ENCODE results near the gene PTPRA. TPM values are rescaled to one million over a fixed set of nuclear protein-coding genes. Genes with fewer than 3 reads are reported as not detected.
A peak's percentile ranks its signal among the peaks of the same experiment; 100 is the strongest.
"Not testable (repeated sequence)": the region's sequence is repeated elsewhere in the genome, so short reads cannot be mapped to it uniquely, and the experiment has no call there.

Gene PTPRA
- 51.9 TPM for polyA plus RNA-seq (2012; ENCODE audit: insufficient read depth, insufficient read length)

GRCh38 chr20:2873010-2873746 lies at the start of gene PTPRA:
TSS of gene PTPRA (plus strand) at chr20:2873481. CDS start at chr20:2964278, 90,797 bp downstream.
- peak within 1 kb of the TSS; percentile 71 for H3K4me3 ChIP-seq (ENCODE audit: low read length)
- DNase-seq (ENCODE audit: low read depth, low spot score): peak; percentile 87

- DNase-seq (ENCODE audit: low read depth, low spot score): peak; percentile 12
- H3K4me3 ChIP-seq (ENCODE audit: low read length): no peak overlapping the region
These were observed 47.5 kb upstream of the PTPRA start for GRCh38 chr20:2825761-2826160.

- DNase-seq (ENCODE audit: low read depth, low spot score): no peak
- no peak overlapping the region for H3K4me3 ChIP-seq (ENCODE audit: low read length)
These were observed 46.6 kb upstream of the PTPRA start for GRCh38 chr20:2826655-2827054.

- H3K4me3 ChIP-seq (ENCODE audit: low read length): no peak overlapping the region
- DNase-seq (ENCODE audit: low read depth, low spot score): no peak
These were observed 43.9 kb upstream of the PTPRA start for GRCh38 chr20:2829376-2829775.

GRCh38 chr20:2831206-2831605 lies 42.1 kb upstream of the PTPRA start:
- DNase-seq (ENCODE audit: low read depth, low spot score); H3K4me3 ChIP-seq (ENCODE audit: low read length): not testable (repeated sequence)

GRCh38 chr20:2833761-2834160 lies 39.5 kb upstream of the PTPRA start:
- H3K4me3 ChIP-seq (ENCODE audit: low read length): no peak overlapping the region
- no peak for DNase-seq (ENCODE audit: low read depth, low spot score)

GRCh38 chr20:2834401-2835110 lies 38.7 kb upstream of the PTPRA start:
- DNase-seq (ENCODE audit: low read depth, low spot score): no peak
- no peak overlapping the region for H3K4me3 ChIP-seq (ENCODE audit: low read length)

- H3K4me3 ChIP-seq (ENCODE audit: low read length): no peak overlapping the region
- DNase-seq (ENCODE audit: low read depth, low spot score): no peak
These were observed 37.9 kb upstream of the PTPRA start for GRCh38 chr20:2835331-2835796.

- H3K4me3 ChIP-seq (ENCODE audit: low read length): no peak overlapping the region
- DNase-seq (ENCODE audit: low read depth, low spot score): no peak
These were observed 37.2 kb upstream of the PTPRA start for GRCh38 chr20:2836035-2836434.

- no peak overlapping the region for H3K4me3 ChIP-seq (ENCODE audit: low read length)
- DNase-seq (ENCODE audit: low read depth, low spot score): no peak
These were observed 35.9 kb upstream of the PTPRA start for GRCh38 chr20:2837221-2837960.

- no peak for DNase-seq (ENCODE audit: low read depth, low spot score)
These were observed 35.0 kb upstream of the PTPRA start for GRCh38 chr20:2838170-2838797.

GRCh38 chr20:2838847-2839671 lies 34.2 kb upstream of the PTPRA start:
- DNase-seq (ENCODE audit: low read depth, low spot score): no peak
- no peak overlapping the region for H3K4me3 ChIP-seq (ENCODE audit: low read length)

More at GRCh38 chr20:2838170-2838797, 35.0 kb upstream of the PTPRA start:
- no peak overlapping the region for H3K4me3 ChIP-seq (ENCODE audit: low read length)

GRCh38 chr20:2839732-2840137 lies 33.5 kb upstream of the PTPRA start:
- peak overlapping the region; percentile 69 for H3K4me3 ChIP-seq (ENCODE audit: low read length)
- no peak for DNase-seq (ENCODE audit: low read depth, low spot score)

- DNase-seq (ENCODE audit: low read depth, low spot score): peak; percentile 67
These were observed 32.9 kb upstream of the PTPRA start, which contains the start of the genes PCED1A and VPS16 for GRCh38 chr20:2840138-2840966. TSS of gene PCED1A (minus strand) at chr20:2840655. CDS start at chr20:2839912, 743 bp downstream. TSS of gene VPS16 (plus strand) at chr20:2840745. CDS start at chr20:2840775, 30 bp downstream.

GRCh38 chr20:2840967-2841531 lies 32.2 kb upstream of the PTPRA start:
- peak overlapping the region; percentile 69 for H3K4me3 ChIP-seq (ENCODE audit: low read length)
- no peak for DNase-seq (ENCODE audit: low read depth, low spot score)

More at GRCh38 chr20:2840138-2840966, 32.9 kb upstream of the PTPRA start, which contains the start of the genes PCED1A and VPS16:
- H3K4me3 ChIP-seq (ENCODE audit: low read length): peak within 1 kb of the TSS; percentile 69

- no peak overlapping the region for H3K4me3 ChIP-seq (ENCODE audit: low read length)
These were observed 27.7 kb upstream of the PTPRA start for GRCh38 chr20:2845607-2846006.

GRCh38 chr20:2846698-2847097 lies 26.6 kb upstream of the PTPRA start:
- no peak for DNase-seq (ENCODE audit: low read depth, low spot score)
- no peak overlapping the region for H3K4me3 ChIP-seq (ENCODE audit: low read length)

More at GRCh38 chr20:2845607-2846006, 27.7 kb upstream of the PTPRA start:
- DNase-seq (ENCODE audit: low read depth, low spot score): no peak
